CD4-positive, CD25-positive, alpha-beta regulatory T cell (primary cell): ENCODE results near the gene HSPB6. TPM values are rescaled to one million over a fixed set of nuclear protein-coding genes. Genes with fewer than 3 reads are reported as not detected.

Source experiments
- ATAC-seq, 2 donors: fragments of 150-1000 bp; cut with Tn5 transposase; one replicate each; pipeline ENCODE4 v1.10.0; 2021; ENCODE audit warnings: low read depth in 2 of 2, moderate number of reproducible peaks in 2 of 2, moderate library complexity in 1 of 2
- DNase-seq, 3 donors: peaks; one replicate each; pipeline versions ENCODE4 v3.0.0 to v3.0.0-alpha.2; 2012 to 2022; ENCODE audit warnings: mixed read lengths in 1 of 3
- H3K27ac ChIP-seq: one replicate; pipeline ENCODE4 v1.7.0; 2013; ENCODE audit warnings: mild to moderate bottlenecking, low read length; ENCODE audit not compliant: insufficient read depth, poor library complexity, severe bottlenecking
- H3K27me3 ChIP-seq: one replicate; pipeline ENCODE4 v1.7.0; 2013; ENCODE audit warnings: low read length; ENCODE audit not compliant: control insufficient read depth, insufficient read depth
- H3K36me3 ChIP-seq: one replicate; pipeline ENCODE4 v1.7.0; 2013; ENCODE audit warnings: mild to moderate bottlenecking, low read length, moderate library complexity; ENCODE audit not compliant: control insufficient read depth, insufficient read depth
- H3K4me1 ChIP-seq: 2 replicates; pipeline ENCODE4 v1.7.0; 2013; ENCODE audit warnings: mild to moderate bottlenecking, low read length; ENCODE audit not compliant: insufficient read depth, control insufficient read depth, poor library complexity, severe bottlenecking
- H3K4me3 ChIP-seq: one replicate; pipeline ENCODE4 v1.7.0; 2013; ENCODE audit warnings: low read depth, mild to moderate bottlenecking, low read length, moderate library complexity
- H3K9me3 ChIP-seq, 2 experiments: 1 replicate in 1 of 2; 2 replicates in 1 of 2; pipeline ENCODE4 v1.7.0; 2013; ENCODE audit warnings: low read length in 2 of 2, mild to moderate bottlenecking in 1 of 2, moderate library complexity in 1 of 2; ENCODE audit not compliant: control insufficient read depth in 2 of 2
- H3K27ac Mint-ChIP-seq, 3 donors: one replicate each; pipeline ENCODE4 v1.8.0; 2020 to 2022; ENCODE audit warnings: mild to moderate bottlenecking in 3 of 3, mixed read lengths in 3 of 3, moderate library complexity in 2 of 3
- H3K27me3 Mint-ChIP-seq: one replicate; pipeline ENCODE4 v1.8.0; 2022; ENCODE audit warnings: mild to moderate bottlenecking, mixed read lengths
- H3K36me3 Mint-ChIP-seq: one replicate; pipeline ENCODE4 v1.8.0; 2020; ENCODE audit warnings: mixed read lengths
- H3K4me1 Mint-ChIP-seq, 4 donors: one replicate each; pipeline ENCODE4 v1.8.0; 2020 to 2022; ENCODE audit warnings: mixed read lengths in 4 of 4, mild to moderate bottlenecking in 1 of 4
- H3K4me3 Mint-ChIP-seq, 4 donors: one replicate each; pipeline ENCODE4 v1.8.0; 2020 to 2022; ENCODE audit warnings: mild to moderate bottlenecking in 4 of 4, mixed read lengths in 4 of 4, moderate library complexity in 3 of 4
- H3K9me3 Mint-ChIP-seq, 7 donors: one replicate each; pipeline ENCODE4 v1.8.0; 2020 to 2022; ENCODE audit warnings: mixed read lengths in 7 of 7, mild to moderate bottlenecking in 3 of 7, moderate library complexity in 2 of 7
- polyA plus RNA-seq, 4 donors: library from polyadenylated mRNA; unstranded; fragments of 300-500 nt; fragmentation: Illumina TruSeq; gene quantifications; one replicate each; pipeline ENCODE4 v1.2.3, GENCODE V29; 2021
- total RNA-seq: library from RNA; stranded (reverse); gene quantifications from one replicate; pipeline ENCODE4 v1.2.3, GENCODE V29; 2022

The HSPB6 gene
- total and polyA plus RNA-seq, 5 donors from 2014 or later: not detected

DNA sequence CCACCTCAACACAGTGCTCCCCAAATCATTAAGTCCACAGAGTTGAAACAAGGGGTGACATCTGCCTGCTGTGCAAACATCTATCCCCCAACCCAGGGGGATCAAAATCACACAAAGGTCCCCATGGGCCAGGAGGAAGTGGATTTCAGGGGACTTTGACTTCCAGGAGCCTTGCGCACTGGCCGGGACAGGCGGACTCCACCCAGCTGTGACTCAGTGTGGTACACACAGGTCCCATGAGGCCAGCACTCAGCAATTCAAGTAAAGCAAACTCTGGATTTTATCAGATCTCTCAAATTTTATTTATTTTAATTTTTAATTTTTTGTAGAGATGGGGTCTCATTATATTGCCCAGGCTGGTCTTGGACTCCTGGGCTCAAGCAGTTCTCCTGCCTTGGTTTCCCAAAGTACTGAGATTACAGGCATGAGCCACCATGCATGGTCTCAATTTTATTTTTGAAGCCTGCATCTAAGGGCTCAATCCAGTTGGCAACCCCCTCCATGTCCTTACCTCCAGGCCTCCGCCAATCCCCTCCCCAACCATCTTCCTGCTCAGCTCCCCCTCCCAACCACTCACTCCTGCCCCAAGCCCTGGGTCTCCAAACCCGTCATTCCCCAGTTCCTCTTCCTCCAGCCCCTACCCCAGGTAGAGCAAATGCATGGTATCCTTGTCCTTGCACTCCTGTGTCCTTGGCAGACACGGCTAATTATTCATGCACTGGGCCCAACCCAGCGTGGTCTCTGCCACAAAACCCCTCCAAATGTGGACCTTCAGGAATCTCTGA, 36.7 kb upstream of the HSPB6 start:
- no peak overlapping the region for H3K27ac Mint-ChIP-seq
- Histone ChIP-seq H3K27ac (no peak overlapping the region), H3K4me1 (no peaks in the 10 kb centered on the region), H3K27me3 (peaks cover 2% of the 10 kb centered on the region), H3K9me3 (no peaks in the 10 kb centered on the region), H3K4me3 (no peak overlapping the region), H3K36me3 (no peaks in the 10 kb centered on the region)
- peaks cover 0 to 3% (median 0%) of the 10 kb centered on the region in 7 donors for H3K9me3 Mint-ChIP-seq
- H3K27me3 Mint-ChIP-seq: peaks cover 28% of the 10 kb centered on the region
- H3K36me3 Mint-ChIP-seq: no peaks in the 10 kb centered on the region
- H3K4me1 Mint-ChIP-seq: peaks cover 0 to 4% (median 1%) of the 10 kb centered on the region in 4 donors
- H3K4me3 Mint-ChIP-seq: no peak overlapping the region
- no peak for DNase-seq
- no peak for ATAC-seq

GRCh38 chr19:35792888-35793287, 36.1 kb upstream of the HSPB6 start:
- H3K4me3 Mint-ChIP-seq: no peak overlapping the region
- Histone ChIP-seq H3K4me3 (no peak overlapping the region), H3K9me3 (no peaks in the 10 kb centered on the region), H3K36me3 (no peaks in the 10 kb centered on the region), H3K27me3 (peaks cover 2% of the 10 kb centered on the region), H3K4me1 (no peaks in the 10 kb centered on the region), H3K27ac (no peak overlapping the region)
- H3K27ac Mint-ChIP-seq: no peak overlapping the region
- no peak for ATAC-seq
- peaks cover 0 to 4% (median 1%) of the 10 kb centered on the region in 4 donors for H3K4me1 Mint-ChIP-seq
- no peak for DNase-seq
- H3K27me3 Mint-ChIP-seq: peaks cover 22% of the 10 kb centered on the region
- peaks cover 0 to 1% (median 0%) of the 10 kb centered on the region in 7 donors for H3K9me3 Mint-ChIP-seq
- H3K36me3 Mint-ChIP-seq: no peaks in the 10 kb centered on the region

DNA sequence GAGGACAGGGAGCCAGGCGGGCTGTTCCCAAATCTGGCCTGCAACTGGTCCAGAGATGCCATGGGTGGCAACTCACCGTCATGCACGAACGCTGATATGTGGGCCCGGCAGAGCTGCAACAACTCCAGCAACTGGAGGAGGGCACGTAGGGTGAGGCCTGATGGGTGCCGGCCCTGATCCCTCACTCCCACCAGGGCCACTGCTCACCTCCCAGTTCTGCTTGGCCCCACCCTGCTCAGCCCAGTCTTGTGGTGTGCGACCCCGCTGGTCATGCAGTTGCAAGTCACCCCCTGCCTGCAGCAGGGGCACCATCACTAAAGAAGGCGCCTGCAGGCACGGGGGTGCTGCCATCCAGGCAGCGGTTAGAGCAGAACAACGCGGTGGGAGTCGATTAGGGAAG, 35.5 kb upstream of the HSPB6 start:
- H3K4me3 Mint-ChIP-seq: no peak overlapping the region
- no peak overlapping the region for H3K27ac Mint-ChIP-seq

GRCh38 chr19:35791814-35792279, 35.0 kb upstream of the HSPB6 start:
- H3K4me1 ChIP-seq: no peaks in the 10 kb centered on the region
- H3K36me3 ChIP-seq: no peaks in the 10 kb centered on the region
- Mint-ChIP-seq H3K4me1 (peaks cover 0 to 3% (median 0%) of the 10 kb centered on the region in 4 donors), H3K9me3 (peaks cover 0 to 1% (median 0%) of the 10 kb centered on the region in 7 donors), H3K4me3 (no peak overlapping the region), H3K27me3 (peaks cover 13% of the 10 kb centered on the region), H3K36me3 (no peaks in the 10 kb centered on the region), H3K27ac (no peak overlapping the region)
- DNase-seq: no peak
- no peak overlapping the region for H3K27ac ChIP-seq
- ATAC-seq: no peak
- no peak overlapping the region for H3K4me3 ChIP-seq
- no peaks in the 10 kb centered on the region for H3K9me3 ChIP-seq
- H3K27me3 ChIP-seq: peaks cover 2% of the 10 kb centered on the region

More for the DNA sequence above, 35.5 kb upstream of the HSPB6 start:
- no peak overlapping the region for H3K4me3 ChIP-seq
- Mint-ChIP-seq H3K4me1 (peaks cover 0 to 4% (median 1%) of the 10 kb centered on the region in 4 donors), H3K9me3 (peaks cover 0 to 1% (median 0%) of the 10 kb centered on the region in 7 donors), H3K27me3 (peaks cover 18% of the 10 kb centered on the region), H3K36me3 (no peaks in the 10 kb centered on the region)
- H3K4me1 ChIP-seq: no peaks in the 10 kb centered on the region
- ATAC-seq (no peak), DNase-seq (no peak)
- peaks cover 2% of the 10 kb centered on the region for H3K27me3 ChIP-seq
- H3K9me3 ChIP-seq: no peaks in the 10 kb centered on the region
- H3K27ac ChIP-seq: no peak overlapping the region
- H3K36me3 ChIP-seq: no peaks in the 10 kb centered on the region

- Mint-ChIP-seq H3K27ac (no peak overlapping the region), H3K9me3 (peaks cover 0 to 1% (median 0%) of the 10 kb centered on the region in 7 donors), H3K36me3 (no peaks in the 10 kb centered on the region), H3K4me3 (no peak overlapping the region), H3K4me1 (no peaks in the 10 kb centered on the region), H3K27me3 (peaks cover 7% of the 10 kb centered on the region)
- no peaks in the 10 kb centered on the region for H3K27me3 ChIP-seq
- DNase-seq (peak in 2 of 3 donors; percentile 14 to 18), ATAC-seq (peak in 1 of 2 donors; percentile 9)
- H3K4me1 ChIP-seq: no peaks in the 10 kb centered on the region
- H3K9me3 ChIP-seq: no peaks in the 10 kb centered on the region
- no peaks in the 10 kb centered on the region for H3K36me3 ChIP-seq
- no peak overlapping the region for H3K4me3 ChIP-seq
- no peak overlapping the region for H3K27ac ChIP-seq
Observed at GRCh38 chr19:35790981-35791813, 34.4 kb upstream of the HSPB6 start.

DNA sequence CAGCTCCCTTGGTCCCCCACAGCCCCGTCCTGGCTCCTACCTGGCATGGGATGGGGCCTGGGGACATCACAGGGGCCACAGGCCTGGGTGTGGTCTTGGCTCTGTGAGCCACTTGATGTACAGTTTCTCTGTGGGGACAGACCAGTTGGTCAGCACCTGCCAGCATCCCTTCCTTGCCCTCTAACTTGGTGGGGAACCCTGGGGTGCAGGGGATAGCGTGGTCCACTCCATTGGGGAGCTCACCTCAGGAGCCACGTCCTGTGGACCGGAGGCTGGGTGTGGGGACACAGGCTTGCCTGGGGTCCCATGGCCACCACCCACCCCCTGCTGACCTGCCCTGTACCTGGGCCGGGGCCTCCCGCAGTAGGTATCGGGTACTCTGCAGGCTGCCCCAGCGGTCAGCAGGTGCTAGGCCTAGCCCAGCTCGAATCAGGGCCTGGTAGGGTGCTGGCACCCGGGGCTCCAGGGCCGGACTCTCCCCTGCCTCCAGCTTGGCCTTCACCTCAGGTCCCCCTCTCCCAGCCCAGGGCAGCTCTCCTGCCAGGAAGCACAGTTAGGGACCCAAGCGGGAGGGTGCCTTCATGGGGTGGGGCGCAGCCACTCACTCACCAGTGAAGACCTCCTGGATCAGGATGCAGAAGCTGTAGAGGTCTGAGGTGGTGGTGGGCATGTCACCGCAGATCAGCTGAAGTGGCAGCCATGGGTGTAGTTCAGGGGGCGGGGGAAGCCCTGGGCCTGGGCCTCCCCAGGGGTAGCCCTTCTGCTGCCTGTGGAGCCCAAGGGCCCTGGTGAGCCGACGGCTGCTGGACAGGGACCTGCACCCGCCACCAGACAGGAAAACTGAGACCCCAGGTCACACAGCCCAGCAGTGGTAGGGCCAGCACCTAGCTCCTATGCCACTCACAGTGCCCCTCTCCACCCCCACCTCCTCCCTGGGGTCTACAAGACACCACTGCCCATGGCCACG, 33.4 kb upstream of the HSPB6 start:
- Histone ChIP-seq H3K9me3 (no peaks in the 10 kb centered on the region), H3K4me1 (no peaks in the 10 kb centered on the region), H3K27me3 (no peaks in the 10 kb centered on the region), H3K36me3 (no peaks in the 10 kb centered on the region), H3K27ac (no peak overlapping the region), H3K4me3 (no peak overlapping the region)
- H3K4me3 Mint-ChIP-seq: no peak overlapping the region
- no peaks in the 10 kb centered on the region for H3K27me3 Mint-ChIP-seq
- peaks cover 0 to 1% (median 0%) of the 10 kb centered on the region in 7 donors for H3K9me3 Mint-ChIP-seq
- no peak for ATAC-seq
- H3K4me1 Mint-ChIP-seq: no peaks in the 10 kb centered on the region
- no peak overlapping the region for H3K27ac Mint-ChIP-seq
- DNase-seq: no peak
- no peaks in the 10 kb centered on the region for H3K36me3 Mint-ChIP-seq
